Epithelial cell of esophagus (primary cell): Measurements from ENCODE around the gene CTSZ.

Experiments used
- DNase-seq: peaks from one replicate; pipeline ENCODE4 v3.0.0; 2010; ENCODE audit warnings: low read depth
- H3K4me3 ChIP-seq: 2 replicates; pipeline ENCODE4 v1.5.1; 2011; ENCODE audit warnings: mild to moderate bottlenecking, low read length, control low read depth
- TF ChIP-seq, protein P1 (sequence below): IDR thresholded peaks from 2 replicates; pipeline ENCODE4 v1.5.1; 2011; ENCODE audit warnings: low read depth, mild to moderate bottlenecking, low read length, control low read depth, inconsistent platforms; ENCODE audit not compliant: insufficient read depth; ENCODE audit errors: missing control alignments

CTSZ gene

GRCh38 chr20:59006864-59007664 lies at the start of gene CTSZ:
Gene CTSZ, minus strand, starts transcription at chr20:59007254. Its CDS starts 126 bp downstream, at chr20:59007128.
- DNase-seq = peak; percentile 39
- H3K4me3 ChIP-seq = peak within 1 kb of the TSS; percentile 53
- TF ChIP-seq, protein P1, sequence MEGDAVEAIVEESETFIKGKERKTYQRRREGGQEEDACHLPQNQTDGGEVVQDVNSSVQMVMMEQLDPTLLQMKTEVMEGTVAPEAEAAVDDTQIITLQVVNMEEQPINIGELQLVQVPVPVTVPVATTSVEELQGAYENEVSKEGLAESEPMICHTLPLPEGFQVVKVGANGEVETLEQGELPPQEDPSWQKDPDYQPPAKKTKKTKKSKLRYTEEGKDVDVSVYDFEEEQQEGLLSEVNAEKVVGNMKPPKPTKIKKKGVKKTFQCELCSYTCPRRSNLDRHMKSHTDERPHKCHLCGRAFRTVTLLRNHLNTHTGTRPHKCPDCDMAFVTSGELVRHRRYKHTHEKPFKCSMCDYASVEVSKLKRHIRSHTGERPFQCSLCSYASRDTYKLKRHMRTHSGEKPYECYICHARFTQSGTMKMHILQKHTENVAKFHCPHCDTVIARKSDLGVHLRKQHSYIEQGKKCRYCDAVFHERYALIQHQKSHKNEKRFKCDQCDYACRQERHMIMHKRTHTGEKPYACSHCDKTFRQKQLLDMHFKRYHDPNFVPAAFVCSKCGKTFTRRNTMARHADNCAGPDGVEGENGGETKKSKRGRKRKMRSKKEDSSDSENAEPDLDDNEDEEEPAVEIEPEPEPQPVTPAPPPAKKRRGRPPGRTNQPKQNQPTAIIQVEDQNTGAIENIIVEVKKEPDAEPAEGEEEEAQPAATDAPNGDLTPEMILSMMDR = no peak

GRCh38 chr20:59055302-59055701 lies 48.2 kb upstream of the CTSZ start:
- TF ChIP-seq, protein P1 = peak; percentile 42
- H3K4me3 ChIP-seq = no peak overlapping the region
- DNase-seq = peak; percentile 50

- no peak for DNase-seq
- H3K4me3 ChIP-seq = no peak overlapping the region
- TF ChIP-seq, protein P1 = no peak
Observed at GRCh38 chr20:59051666-59052185, 44.7 kb upstream of the CTSZ start.

DNA sequence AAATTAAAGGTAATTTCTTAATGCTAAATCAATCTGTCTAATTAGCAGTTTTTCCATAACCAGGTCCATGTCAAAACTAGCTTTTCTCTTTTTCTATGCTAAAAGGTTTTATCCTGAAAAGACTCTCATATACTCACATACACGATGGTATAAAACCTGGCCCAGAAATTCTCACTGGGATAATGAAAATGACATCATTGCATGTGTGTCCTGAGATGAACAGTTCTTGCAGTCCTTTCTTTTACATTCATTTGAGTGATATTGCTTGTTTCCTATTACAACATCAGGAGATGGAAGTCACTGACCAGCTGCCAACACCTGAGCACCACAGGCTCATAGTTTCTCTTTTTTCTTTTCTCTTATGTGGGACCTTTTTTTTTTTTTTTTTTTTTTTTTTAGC lies 43.4 kb upstream of the CTSZ start:
- H3K4me3 ChIP-seq = no peak overlapping the region
- TF ChIP-seq, protein P1 = no peak
- no peak for DNase-seq

DNA sequence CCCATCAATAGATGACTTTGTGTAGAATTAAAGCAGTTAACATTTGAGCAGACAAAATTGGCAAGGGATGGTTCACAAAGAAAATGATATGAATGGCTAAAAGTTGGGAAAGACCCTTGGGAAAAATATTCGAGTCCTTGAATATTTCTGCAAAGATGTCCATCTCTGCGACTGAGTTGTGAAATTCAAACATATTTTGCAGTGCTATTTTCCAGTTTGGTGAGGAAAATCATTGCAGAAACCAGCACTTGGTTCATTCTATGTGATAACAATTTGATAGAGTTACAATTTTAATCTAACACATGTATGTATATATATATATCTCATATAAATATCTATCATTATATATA lies 41.6 kb upstream of the CTSZ start:
- no peak overlapping the region for H3K4me3 ChIP-seq

DNA sequence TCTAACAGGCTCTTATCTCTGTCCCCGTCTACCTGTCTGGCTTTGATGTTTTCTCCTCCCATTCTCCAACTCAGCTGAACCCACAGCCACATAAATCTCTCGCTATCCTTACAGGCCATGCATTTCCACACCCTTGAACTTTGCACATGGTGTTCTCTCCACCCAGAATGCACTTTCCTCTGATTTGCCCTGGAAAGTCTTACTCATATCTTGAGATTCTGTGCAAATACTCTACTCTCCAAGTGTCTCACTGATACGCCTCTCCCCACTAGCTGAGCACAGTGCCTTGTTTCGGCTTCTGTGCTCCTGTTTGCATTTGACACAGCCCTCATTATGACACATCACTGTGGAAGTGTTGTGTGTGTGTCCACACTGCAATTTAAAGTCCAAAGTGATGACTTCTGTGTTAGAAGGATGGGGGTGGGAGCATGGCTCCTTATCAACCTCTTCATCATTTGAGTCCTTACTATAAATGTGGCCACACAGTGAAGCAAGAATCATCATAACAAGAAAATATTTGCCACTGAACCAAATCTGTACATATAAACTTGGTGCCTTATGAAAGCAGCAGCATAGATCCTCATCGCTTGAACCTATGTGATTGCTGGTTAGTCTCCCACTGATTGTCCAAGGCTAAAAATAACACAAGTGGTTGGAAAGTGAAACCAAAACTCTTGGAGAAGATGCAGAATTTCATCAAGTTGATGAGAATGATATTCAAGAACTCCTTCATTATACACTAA lies 41.1 kb upstream of the CTSZ start:
- peak; percentile 70 for DNase-seq
- H3K4me3 ChIP-seq = no peak overlapping the region
- TF ChIP-seq, protein P1 = no peak

More for the DNA sequence above, 41.6 kb upstream of the CTSZ start:
- no peak for DNase-seq
- TF ChIP-seq, protein P1 = no peak
